NOMO-1 (cell line): ENCODE data around the gene ZNF579.
"Not testable (repeated sequence)": the region's sequence is repeated elsewhere in the genome, so short reads cannot be mapped to it uniquely, and the experiment has no call there.

Experiments used
- DNase-seq, 2 experiments: peaks; one replicate each; lab custom pipeline; 2025; ENCODE audit not compliant: unreplicated experiment in 2 of 2; lab: John Stamatoyannopoulos, UW

ZNF579 gene

GRCh38 chr19:55573929-55574328 is 6.7 kb downstream of the ZNF579 start:
- DNase-seq = not testable (repeated sequence)

DNA sequence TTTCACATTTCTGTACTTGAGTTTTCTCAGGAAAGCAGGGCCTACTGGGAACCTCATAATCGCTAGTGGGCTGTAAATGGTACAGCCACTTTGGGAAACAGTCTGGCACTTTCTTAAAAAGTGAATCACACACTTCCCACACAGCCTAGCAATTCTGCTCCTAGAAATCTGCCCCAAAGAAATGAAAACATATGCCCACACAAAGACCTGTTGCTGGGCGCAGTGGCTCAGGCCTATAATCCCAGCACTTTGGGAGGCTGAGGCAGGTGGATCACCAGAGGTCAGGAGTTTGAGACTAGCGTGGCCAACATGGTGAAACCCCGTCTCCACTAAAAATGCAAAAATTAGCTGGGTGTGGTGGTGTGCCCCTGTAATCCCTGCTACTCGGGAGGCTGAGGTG is 11.2 kb downstream of the ZNF579 start:
- DNase-seq = not testable (repeated sequence)

GRCh38 chr19:55567708-55568328 is 12.8 kb downstream of the ZNF579 start:
- DNase-seq = no peak

GRCh38 chr19:55566823-55567222 is 13.8 kb downstream of the ZNF579 start:
- no peak for DNase-seq

DNA sequence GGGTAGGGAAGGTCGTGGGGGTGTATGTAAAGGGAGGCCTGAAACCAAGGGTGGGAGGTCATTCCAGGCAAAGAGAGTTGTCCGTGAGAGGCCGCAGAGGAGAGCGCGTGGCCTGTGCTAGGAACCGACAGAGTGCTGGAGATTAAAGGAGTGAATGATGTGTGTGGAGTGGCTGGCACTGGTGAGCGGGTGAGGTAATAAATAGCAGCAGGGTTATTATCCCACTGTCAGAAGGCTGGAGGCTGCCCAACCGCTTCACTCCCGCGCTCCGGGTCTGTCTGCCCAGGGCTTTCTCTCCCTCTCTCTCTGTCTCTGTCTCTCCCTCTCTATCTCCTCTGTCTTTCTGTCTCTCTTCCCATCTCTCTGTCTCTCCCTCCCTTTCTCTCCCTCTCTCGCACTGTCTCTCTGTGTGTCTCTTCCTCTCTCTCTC is 17.4 kb downstream of the ZNF579 start:
- no peak for DNase-seq

DNA sequence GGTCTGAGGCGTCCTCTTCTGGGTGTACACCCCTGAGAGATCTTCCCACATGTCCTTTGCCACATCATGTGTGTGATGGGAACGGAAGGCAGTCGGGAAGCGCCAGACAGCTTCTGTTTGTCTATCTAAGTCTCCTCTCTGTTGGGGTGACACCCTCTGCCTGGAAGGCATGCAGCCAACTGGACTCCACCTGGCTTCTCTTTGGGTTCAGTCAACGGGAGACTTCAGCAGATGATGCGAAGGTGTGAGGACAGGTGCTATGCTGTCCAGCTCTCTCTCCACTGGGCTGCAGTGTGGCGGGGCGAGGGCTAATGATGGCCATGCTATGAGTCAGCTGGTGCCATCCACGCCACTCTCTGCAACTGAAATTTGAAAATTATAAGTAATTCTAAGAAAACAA is 21.0 kb downstream of the ZNF579 start:
- no peak for DNase-seq

DNA sequence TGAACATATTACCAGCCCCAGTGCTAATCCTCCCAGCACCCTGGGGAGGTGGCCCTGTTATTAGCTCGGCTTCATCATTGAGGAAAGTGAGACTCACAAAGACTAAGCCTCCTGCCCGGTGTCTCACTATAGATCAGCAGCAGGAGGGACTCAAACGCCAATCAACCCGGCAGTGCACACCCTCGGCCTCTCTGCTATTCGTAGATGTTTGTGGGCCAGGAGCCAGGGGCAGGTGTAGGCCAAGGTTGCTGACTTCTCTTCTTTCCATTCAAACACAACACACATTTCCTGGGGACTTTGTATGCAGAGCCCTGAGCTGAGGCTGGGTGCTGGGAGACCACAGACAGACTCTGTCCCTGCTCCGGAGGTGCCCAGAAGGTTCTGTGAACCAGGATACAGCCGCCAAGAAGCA is 25.9 kb downstream of the ZNF579 start:
- no peak for DNase-seq

DNA sequence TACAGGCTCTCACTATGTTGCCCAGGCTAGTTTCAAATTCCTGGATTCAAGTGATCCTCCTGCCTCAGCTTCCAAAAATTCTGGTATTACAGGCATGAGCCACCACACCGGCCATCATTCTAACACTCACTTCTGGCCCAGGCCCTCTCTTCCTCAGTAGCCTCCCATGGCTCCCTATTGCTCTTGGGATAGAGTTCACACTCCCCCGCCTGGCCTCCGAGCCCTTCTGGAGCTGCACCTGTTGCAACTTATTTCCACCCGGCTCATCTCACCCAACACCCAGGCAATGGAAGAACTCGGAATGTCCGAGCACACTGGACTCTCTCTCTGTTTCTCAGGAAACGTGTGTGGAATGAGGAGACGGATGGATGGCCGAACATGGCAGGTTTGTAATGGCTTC is 26.3 kb downstream of the ZNF579 start:
- DNase-seq = no peak

- no peak for DNase-seq
Measured at GRCh38 chr19:55553217-55554182, 27.1 kb downstream of the ZNF579 start.

- DNase-seq = no peak
Measured at GRCh38 chr19:55552620-55553019, 28.0 kb downstream of the ZNF579 start.

DNA sequence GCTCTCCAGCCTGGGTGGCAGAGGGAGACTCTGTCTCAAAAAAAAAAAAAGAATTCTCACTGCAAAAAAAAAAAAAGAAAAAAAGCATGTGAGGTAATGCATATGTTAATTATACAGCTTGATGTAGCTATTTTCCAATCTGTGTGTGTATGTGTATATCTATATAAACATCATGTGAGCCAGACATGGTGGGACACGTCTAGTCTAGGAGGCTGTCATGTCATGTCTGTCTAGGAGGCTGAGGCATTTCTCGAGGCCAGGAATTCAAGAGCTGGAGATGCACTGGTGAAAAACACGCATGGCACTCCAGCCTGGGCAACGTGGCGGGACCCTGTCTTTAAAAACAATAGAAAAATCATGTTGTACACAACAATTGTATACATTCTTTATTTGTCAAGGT is 28.4 kb downstream of the ZNF579 start:
- DNase-seq = no peak

DNA sequence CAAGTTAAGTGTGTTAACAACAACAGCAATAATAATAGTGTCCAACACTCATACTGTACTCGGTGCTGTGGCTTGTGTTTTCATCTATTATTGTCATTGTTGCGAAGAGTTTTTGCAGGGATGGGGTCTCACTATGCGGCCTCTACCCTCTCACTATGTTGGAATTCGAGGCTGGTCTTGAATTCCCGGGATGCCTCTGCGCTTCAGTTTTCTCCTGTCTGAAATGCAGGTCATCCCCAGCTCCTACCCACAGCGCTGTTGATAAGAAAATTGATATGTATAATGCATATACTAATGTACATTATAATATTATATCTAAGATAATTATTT is 30.4 kb downstream of the ZNF579 start:
- DNase-seq = no peak

GRCh38 chr19:55549500-55550320 is 30.9 kb downstream of the ZNF579 start:
- no peak for DNase-seq

GRCh38 chr19:55546822-55547614 is 33.6 kb downstream of the ZNF579 start:
- DNase-seq = no peak

DNA sequence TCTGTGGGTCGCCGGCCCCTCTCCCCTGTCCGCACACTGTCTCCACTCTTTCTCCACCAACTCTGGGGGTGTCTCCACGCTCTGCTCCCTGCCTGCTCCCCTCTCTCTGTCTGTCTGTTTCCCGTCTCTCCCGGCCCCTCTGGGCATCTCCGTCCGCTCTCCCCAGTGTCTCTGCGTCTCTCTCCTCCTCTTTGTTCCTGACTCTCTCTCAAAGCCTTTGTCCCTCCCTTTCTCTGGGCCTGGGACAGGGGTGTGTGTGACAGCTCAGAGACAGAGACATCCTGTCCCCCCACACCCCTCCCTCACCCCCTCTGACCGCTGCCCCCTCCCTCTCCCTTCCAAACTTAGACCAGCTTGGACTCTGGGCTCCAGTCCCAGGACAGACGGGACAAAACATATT is 34.6 kb downstream of the ZNF579 start:
- no peak for DNase-seq

DNA sequence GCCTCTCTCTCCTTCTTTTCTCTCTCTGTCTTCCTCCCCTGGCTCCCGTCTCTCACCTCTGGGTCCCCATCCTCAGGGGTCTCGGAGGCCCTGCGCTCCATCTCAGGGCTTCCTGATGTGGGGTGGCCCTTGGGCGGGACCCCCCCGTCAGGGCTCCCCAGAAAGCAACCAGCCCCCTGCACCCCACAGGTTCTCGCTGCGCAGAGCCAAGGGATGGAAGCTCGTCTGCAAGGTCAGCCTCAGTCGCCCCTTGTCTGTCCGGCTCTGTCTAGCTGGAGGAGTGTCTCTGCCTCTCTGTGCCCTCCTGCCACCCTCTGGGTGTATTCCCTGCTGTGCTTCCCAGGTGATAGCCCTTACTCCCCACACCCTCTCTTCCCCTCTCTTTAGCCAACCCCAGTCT is 35.2 kb downstream of the ZNF579 start, which contains the start of gene SBK3:
Gene SBK3 (minus strand): TSS at position 101 of the 400 bp plus-strand sequence. CDS start 0 bp downstream, at position 101.
- no peak for DNase-seq

DNA sequence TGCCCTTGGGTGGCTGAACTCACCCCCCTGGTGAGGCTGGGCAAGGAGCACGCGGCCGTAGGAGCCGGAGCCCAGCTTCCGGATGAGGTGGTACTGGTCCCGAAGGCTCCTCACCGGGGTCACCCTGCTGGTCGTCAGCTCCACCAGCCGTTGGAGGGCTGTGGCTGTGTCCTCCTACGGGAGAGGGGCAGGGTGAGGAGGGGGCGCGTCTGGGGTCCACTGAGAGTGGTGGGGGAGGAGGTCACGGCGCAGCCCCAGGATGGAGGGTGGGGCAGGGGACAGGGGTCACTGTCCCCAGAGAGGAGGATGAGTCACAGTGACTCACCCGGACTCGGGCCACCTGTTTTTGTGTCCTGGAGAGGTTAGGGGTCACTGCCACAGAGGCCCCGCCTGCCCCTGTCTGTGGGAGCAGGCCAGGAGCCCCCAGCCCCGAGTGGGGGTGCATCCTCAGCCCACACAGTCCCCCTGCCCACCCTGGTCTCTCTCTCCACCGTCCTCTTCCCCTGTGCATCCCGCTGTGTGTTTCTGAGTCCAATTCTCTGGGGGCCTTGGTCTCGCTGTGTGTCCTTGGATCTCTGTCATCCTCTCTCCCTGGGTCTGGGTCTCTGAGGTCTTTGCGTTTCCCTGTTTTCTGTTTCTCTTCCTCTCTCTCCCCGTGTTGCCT is 35.7 kb downstream of the ZNF579 start:
- no peak for DNase-seq

DNA sequence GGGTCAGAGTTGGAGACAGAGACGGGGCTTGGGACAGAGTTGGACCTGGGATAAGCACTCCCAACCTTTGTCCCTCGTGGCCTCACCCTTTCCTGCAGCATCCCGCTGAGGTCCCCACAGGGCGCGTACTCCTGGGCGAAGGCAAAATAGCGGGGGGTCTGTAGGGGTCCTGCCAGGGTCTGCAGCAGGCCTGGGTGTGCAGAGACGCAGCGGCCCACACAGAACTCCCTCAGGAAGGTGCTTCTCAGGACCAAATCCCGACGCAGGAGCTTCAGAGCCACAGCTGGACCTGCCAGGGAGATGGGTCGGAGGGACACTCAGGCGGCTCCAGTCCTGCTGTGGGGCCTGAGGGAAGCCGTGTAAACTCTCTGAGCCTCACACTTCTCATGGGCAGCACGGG is 36.6 kb downstream of the ZNF579 start:
- DNase-seq = no peak

- DNase-seq = no peak
Measured at GRCh38 chr19:55543567-55543966, 37.1 kb downstream of the ZNF579 start.

DNA sequence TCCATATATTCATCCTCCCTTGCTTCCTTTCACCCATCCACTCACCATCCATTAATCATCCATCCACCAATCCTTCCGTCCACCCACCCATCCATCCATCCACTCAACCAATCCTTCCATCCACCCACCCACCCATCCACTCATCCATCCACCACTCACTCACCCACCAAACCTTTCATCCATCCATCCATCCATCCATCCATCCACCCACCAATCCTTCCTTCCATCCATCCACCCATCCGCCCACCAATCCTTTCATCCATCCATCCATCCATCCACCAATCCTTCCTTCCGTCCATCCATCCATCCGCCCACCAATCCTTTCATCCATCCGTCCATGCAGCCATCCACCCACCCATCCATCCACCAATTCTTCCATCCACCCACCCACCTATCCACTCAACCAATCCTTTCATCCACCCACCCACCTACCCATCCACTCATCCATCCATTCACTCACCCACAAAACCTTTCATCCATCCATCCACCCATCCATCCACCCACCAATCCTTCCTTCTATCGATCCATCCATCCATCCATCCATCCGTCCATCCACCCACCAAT is 38.3 kb downstream of the ZNF579 start:
- DNase-seq = no peak
